MM.1S (cell line): ENCODE results near the gene CBFA2T3.

Source experiments
- DNase-seq: peaks from one replicate; pipeline ENCODE4 v3.0.0-alpha.2; 2015
- H2AFZ ChIP-seq: fragments of 300-600 bp; sonication (generic); 2 replicates; pipeline ENCODE4 v1.6.0; 2016; ENCODE audit warnings: antibody characterized with exemption, low read length
- H3F3A ChIP-seq: fragments of 300-600 bp; sonication (generic); 2 replicates; pipeline ENCODE4 v1.6.1; 2016; ENCODE audit warnings: mild to moderate bottlenecking, antibody characterized with exemption, low read length, moderate library complexity, mixed read lengths; ENCODE audit not compliant: insufficient read depth
- H3K27ac ChIP-seq: fragments of 300-600 bp; sonication (generic); 2 replicates; pipeline ENCODE4 v1.5.1; 2016; ENCODE audit warnings: mild to moderate bottlenecking, low read length
- H3K27me3 ChIP-seq: fragments of 300-600 bp; sonication (generic); replicated peaks from 2 replicates; pipeline ENCODE4 v1.6.0; 2016; ENCODE audit warnings: low read length; ENCODE audit not compliant: insufficient read depth
- H3K36me3 ChIP-seq: fragments of 300-600 bp; sonication (generic); replicated peaks from 2 replicates; pipeline ENCODE4 v1.6.1; 2016; ENCODE audit warnings: mild to moderate bottlenecking, low read length, mixed read lengths; ENCODE audit not compliant: insufficient read depth
- H3K4me1 ChIP-seq: fragments of 300-600 bp; sonication (generic); 2 replicates; pipeline ENCODE4 v1.6.1; 2016; ENCODE audit warnings: low read length, mixed read lengths
- H3K4me2 ChIP-seq: fragments of 300-600 bp; sonication (generic); 2 replicates; pipeline ENCODE4 v1.6.0; 2016; ENCODE audit warnings: low read depth, low read length
- H3K4me3 ChIP-seq: fragments of 300-600 bp; sonication (generic); 2 replicates; pipeline ENCODE4 v1.5.1; 2016; ENCODE audit warnings: low read length, mixed read lengths
- H3K79me2 ChIP-seq: fragments of 300-600 bp; sonication (generic); 2 replicates; pipeline ENCODE4 v1.6.1; 2016; ENCODE audit warnings: mixed run types, low read length, mixed read lengths
- H3K9ac ChIP-seq: fragments of 300-600 bp; sonication (generic); 2 replicates; pipeline ENCODE4 v1.6.1; 2016; ENCODE audit warnings: low read length, mixed read lengths
- H3K9me2 ChIP-seq: fragments of 300-600 bp; sonication (generic); replicated peaks from 2 replicates; pipeline ENCODE4 v1.6.1; 2016; ENCODE audit warnings: mild to moderate bottlenecking, low read length, mixed read lengths; ENCODE audit not compliant: insufficient read depth
- H3K9me3 ChIP-seq: fragments of 300-600 bp; sonication (generic); replicated peaks from 2 replicates; pipeline ENCODE4 v1.6.1; 2016; ENCODE audit warnings: mild to moderate bottlenecking, low read length, mixed read lengths; ENCODE audit not compliant: insufficient read depth
- H4K20me1 ChIP-seq: fragments of 300-600 bp; sonication (generic); 2 replicates; pipeline ENCODE4 v1.6.1; 2016; ENCODE audit warnings: mild to moderate bottlenecking, low read length, moderate library complexity, mixed read lengths; ENCODE audit not compliant: insufficient read depth
- EZH2 ChIP-seq: fragments of 300-600 bp; sonication (generic); optimal IDR thresholded peaks from 2 replicates; pipeline ENCODE3; 2017; ENCODE audit warnings: low read depth, mild to moderate bottlenecking, antibody characterized with exemption, low read length, mixed read lengths
- EZH2phosphoT487 ChIP-seq: fragments of 300-600 bp; sonication (generic); IDR thresholded peaks from 2 replicates; pipeline ENCODE4 v1.6.1; 2018; ENCODE audit warnings: antibody characterized with exemption, low read length
- TF ChIP-seq, protein P1 (sequence below): fragments of 300-600 bp; sonication (generic); IDR thresholded peaks from 2 replicates; pipeline ENCODE4 v1.5.1; 2016; ENCODE audit warnings: antibody characterized with exemption, low read length, mixed read lengths

CBFA2T3 gene

DNA sequence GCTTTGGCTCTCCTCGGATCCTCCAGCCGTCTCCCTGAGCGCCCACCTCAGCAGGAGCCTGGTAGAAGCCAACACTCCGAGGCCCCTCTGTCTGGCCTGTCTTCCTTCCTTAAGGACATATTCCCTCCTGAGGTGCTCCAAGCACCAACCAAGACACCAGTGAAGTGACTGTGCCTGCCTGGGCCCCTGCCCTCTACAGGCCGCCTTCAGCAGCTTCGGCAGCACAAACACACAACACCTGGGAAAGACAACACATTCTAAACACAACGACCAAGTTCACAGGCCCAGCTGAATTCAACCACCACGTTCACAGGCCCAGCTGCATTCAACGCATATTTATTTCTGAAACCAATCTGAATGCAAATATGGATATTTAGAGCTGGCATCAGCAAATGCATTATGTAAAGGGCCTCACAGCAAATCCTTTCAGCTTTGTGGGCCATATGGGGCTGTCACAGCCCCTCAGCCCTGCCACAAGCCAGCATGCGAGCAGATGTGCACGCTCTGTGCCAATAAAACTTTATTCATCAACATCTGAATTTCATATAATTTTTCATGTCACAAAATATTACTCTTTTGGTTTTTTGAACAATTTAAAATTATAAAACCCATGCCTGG lies 132.5 kb downstream of the CBFA2T3 start:
- no peaks in the 10 kb centered on the region for H3F3A ChIP-seq
- no peaks in the 10 kb centered on the region for H3K9me3 ChIP-seq
- TF ChIP-seq, protein P1, sequence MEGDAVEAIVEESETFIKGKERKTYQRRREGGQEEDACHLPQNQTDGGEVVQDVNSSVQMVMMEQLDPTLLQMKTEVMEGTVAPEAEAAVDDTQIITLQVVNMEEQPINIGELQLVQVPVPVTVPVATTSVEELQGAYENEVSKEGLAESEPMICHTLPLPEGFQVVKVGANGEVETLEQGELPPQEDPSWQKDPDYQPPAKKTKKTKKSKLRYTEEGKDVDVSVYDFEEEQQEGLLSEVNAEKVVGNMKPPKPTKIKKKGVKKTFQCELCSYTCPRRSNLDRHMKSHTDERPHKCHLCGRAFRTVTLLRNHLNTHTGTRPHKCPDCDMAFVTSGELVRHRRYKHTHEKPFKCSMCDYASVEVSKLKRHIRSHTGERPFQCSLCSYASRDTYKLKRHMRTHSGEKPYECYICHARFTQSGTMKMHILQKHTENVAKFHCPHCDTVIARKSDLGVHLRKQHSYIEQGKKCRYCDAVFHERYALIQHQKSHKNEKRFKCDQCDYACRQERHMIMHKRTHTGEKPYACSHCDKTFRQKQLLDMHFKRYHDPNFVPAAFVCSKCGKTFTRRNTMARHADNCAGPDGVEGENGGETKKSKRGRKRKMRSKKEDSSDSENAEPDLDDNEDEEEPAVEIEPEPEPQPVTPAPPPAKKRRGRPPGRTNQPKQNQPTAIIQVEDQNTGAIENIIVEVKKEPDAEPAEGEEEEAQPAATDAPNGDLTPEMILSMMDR, result no peak
- TF ChIP-seq EZH2phosphoT487 (no peak), EZH2 (no peak)
- no peak overlapping the region for H3K4me2 ChIP-seq
- H4K20me1 ChIP-seq, result no peaks in the 10 kb centered on the region
- no peaks in the 10 kb centered on the region for H3K4me1 ChIP-seq
- H3K9ac ChIP-seq, result no peak overlapping the region
- no peak overlapping the region for H3K4me3 ChIP-seq
- H3K9me2 ChIP-seq, result no peaks in the 10 kb centered on the region
- H3K27ac ChIP-seq, result no peak overlapping the region
- no peaks in the 10 kb centered on the region for H3K79me2 ChIP-seq
- H3K27me3 ChIP-seq, result no peaks in the 10 kb centered on the region
- no peaks in the 10 kb centered on the region for H3K36me3 ChIP-seq
- no peak overlapping the region for H2AFZ ChIP-seq
- DNase-seq, result no peak

DNA sequence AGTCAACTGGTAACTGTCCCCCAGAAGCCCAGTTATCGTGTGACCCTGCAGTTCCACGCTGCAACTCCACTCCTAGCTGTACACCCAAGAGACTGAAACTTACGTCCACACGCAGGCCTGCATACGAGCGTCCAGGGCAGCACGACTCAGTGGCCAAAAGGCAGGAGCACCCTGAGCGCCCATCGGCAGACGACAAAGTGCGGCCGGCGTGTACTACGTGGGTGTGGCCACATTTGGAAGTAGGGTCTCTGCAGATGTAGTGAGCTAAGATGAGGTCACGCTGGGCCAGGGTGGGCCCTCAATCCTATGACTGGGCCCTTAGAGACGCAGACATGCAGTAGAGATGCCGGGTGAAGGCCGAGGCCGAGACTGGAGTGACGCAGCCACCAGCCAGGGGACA lies 133.8 kb downstream of the CBFA2T3 start:
- no peak for DNase-seq
- Histone ChIP-seq H3K36me3 (no peaks in the 10 kb centered on the region), H3F3A (no peaks in the 10 kb centered on the region), H3K27ac (no peak overlapping the region), H3K9ac (no peak overlapping the region), H3K4me3 (no peak overlapping the region), H3K27me3 (no peaks in the 10 kb centered on the region), H3K4me2 (no peak overlapping the region), H2AFZ (no peak overlapping the region), H3K79me2 (no peaks in the 10 kb centered on the region), H3K9me3 (no peaks in the 10 kb centered on the region), H3K9me2 (no peaks in the 10 kb centered on the region), H4K20me1 (no peaks in the 10 kb centered on the region), H3K4me1 (no peaks in the 10 kb centered on the region)
- no peak for TF ChIP-seq EZH2
- TF ChIP-seq EZH2phosphoT487, result no peak
- TF ChIP-seq, protein P1, result no peak

DNA sequence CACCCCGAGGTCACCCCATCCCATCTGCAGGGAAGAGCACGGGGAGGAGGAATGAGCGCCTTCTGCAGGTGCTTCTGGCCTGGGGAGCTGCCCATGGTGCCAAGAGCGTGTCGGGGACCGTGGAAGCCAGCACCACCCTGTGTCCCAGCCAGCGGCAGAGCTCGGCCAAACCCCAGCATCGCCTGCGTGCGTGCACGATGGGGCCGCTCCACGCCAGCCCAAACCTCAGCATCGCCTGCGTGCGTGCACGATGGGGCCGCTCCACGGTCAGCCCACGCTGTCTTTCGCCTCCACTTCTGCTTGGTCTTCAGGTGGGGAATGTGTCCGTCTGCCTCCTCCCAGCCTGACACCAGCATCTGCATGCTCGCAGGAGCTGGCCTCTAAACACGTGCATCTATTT lies 134.2 kb downstream of the CBFA2T3 start:
- Histone ChIP-seq H2AFZ (no peak overlapping the region), H3K9me2 (no peaks in the 10 kb centered on the region), H3K4me2 (no peak overlapping the region), H3K4me1 (no peaks in the 10 kb centered on the region), H3K9ac (no peak overlapping the region), H3K4me3 (no peak overlapping the region), H3F3A (no peaks in the 10 kb centered on the region), H3K36me3 (no peaks in the 10 kb centered on the region), H3K9me3 (no peaks in the 10 kb centered on the region), H3K79me2 (no peaks in the 10 kb centered on the region), H4K20me1 (no peaks in the 10 kb centered on the region), H3K27me3 (no peaks in the 10 kb centered on the region), H3K27ac (no peak overlapping the region)
- TF ChIP-seq, protein P1, result no peak
- TF ChIP-seq EZH2 (no peak), EZH2phosphoT487 (no peak)
- no peak for DNase-seq
